Measurements from ENCODE around the gene SYNE1.

DNA sequence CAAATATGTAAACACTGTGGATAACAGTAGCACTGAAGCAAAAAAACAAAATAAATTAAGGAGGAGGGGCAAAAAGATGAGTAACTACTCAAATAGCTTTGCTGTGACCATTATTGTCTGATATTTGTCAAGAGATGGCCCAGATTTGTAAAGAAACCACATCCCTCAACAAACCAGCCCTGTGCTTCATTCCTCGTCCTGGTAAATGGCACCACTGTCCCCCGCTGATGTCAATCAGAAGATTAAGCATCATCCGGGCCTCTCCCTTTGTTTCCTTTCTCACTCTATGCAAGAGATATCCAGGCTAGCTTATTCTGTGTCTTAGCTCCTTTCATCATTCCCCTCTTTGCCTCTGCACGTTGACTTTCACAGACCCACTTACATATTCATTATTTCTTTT is 259.0 kb downstream of the SYNE1 start:
- no peak for TF ChIP-seq POLR2A (IDR thresholded peaks at IDR 0.05)
- TF ChIP-seq, protein P1, sequence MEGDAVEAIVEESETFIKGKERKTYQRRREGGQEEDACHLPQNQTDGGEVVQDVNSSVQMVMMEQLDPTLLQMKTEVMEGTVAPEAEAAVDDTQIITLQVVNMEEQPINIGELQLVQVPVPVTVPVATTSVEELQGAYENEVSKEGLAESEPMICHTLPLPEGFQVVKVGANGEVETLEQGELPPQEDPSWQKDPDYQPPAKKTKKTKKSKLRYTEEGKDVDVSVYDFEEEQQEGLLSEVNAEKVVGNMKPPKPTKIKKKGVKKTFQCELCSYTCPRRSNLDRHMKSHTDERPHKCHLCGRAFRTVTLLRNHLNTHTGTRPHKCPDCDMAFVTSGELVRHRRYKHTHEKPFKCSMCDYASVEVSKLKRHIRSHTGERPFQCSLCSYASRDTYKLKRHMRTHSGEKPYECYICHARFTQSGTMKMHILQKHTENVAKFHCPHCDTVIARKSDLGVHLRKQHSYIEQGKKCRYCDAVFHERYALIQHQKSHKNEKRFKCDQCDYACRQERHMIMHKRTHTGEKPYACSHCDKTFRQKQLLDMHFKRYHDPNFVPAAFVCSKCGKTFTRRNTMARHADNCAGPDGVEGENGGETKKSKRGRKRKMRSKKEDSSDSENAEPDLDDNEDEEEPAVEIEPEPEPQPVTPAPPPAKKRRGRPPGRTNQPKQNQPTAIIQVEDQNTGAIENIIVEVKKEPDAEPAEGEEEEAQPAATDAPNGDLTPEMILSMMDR (IDR thresholded peaks at IDR 0.05 in 8 of 11, conservative IDR thresholded peaks at IDR 0.05 in 3 of 11), result no peak
